Measurements from ENCODE around the gene ACTC1.

ACTC1 gene

GRCh38 chr15:34799149-34800101, 4.1 kb upstream of the ACTC1 start:
- no peak overlapping the region for H3K4me3 ChIP-seq (ENCODE audit: low read depth, low read length)

GRCh38 chr15:34796847-34797435, 1.6 kb upstream of the ACTC1 start:
- TF ChIP-seq, protein P1, sequence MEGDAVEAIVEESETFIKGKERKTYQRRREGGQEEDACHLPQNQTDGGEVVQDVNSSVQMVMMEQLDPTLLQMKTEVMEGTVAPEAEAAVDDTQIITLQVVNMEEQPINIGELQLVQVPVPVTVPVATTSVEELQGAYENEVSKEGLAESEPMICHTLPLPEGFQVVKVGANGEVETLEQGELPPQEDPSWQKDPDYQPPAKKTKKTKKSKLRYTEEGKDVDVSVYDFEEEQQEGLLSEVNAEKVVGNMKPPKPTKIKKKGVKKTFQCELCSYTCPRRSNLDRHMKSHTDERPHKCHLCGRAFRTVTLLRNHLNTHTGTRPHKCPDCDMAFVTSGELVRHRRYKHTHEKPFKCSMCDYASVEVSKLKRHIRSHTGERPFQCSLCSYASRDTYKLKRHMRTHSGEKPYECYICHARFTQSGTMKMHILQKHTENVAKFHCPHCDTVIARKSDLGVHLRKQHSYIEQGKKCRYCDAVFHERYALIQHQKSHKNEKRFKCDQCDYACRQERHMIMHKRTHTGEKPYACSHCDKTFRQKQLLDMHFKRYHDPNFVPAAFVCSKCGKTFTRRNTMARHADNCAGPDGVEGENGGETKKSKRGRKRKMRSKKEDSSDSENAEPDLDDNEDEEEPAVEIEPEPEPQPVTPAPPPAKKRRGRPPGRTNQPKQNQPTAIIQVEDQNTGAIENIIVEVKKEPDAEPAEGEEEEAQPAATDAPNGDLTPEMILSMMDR (IDR thresholded peaks at IDR 0.05; ENCODE audit: low read depth, low read length, missing control alignments), result no peak
- DNase-seq (ENCODE audit: low read depth), result no peak
- no peak overlapping the region for H3K4me3 ChIP-seq (ENCODE audit: low read depth, low read length)

More at GRCh38 chr15:34799149-34800101, 4.1 kb upstream of the ACTC1 start:
- no peak for DNase-seq (ENCODE audit: low read depth)
- TF ChIP-seq, protein P1 (IDR thresholded peaks at IDR 0.05; ENCODE audit: low read depth, low read length, missing control alignments), result no peak

GRCh38 chr15:34794590-34795206, 651 bp downstream of the ACTC1 start:
- no peak for DNase-seq (ENCODE audit: low read depth)
- TF ChIP-seq, protein P1 (IDR thresholded peaks at IDR 0.05; ENCODE audit: low read depth, low read length, missing control alignments), result no peak

GRCh38 chr15:34793901-34794300, 1.4 kb downstream of the ACTC1 start:
- H3K4me3 ChIP-seq (ENCODE audit: low read depth, low read length), result no peak overlapping the region
- no peak for DNase-seq (ENCODE audit: low read depth)

More at GRCh38 chr15:34794590-34795206, 651 bp downstream of the ACTC1 start:
- H3K4me3 ChIP-seq (ENCODE audit: low read depth, low read length), result no peak overlapping the region

DNA sequence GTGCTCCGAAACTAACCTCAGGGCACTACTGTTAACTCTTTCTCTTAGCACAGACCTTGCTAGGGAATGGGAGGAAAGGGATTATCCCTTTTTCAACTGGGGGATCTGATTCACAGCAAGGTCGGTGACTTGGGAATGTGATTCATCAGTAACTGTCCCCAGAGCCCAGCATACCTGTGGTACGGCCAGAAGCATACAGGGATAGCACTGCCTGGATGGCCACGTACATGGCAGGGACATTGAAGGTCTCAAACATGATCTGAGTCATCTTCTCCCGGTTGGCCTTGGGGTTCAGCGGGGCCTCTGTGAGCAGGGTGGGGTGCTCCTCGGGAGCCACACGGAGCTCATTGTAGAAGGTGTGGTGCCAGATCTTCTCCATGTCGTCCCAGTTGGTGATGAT, 2.3 kb downstream of the ACTC1 start:
- H3K4me3 ChIP-seq (ENCODE audit: low read depth, low read length), result no peak overlapping the region
- TF ChIP-seq, protein P1 (IDR thresholded peaks at IDR 0.05; ENCODE audit: low read depth, low read length, missing control alignments), result no peak
- no peak for DNase-seq (ENCODE audit: low read depth)

More at GRCh38 chr15:34793901-34794300, 1.4 kb downstream of the ACTC1 start:
- TF ChIP-seq, protein P1 (IDR thresholded peaks at IDR 0.05; ENCODE audit: low read depth, low read length, missing control alignments), result no peak

DNA sequence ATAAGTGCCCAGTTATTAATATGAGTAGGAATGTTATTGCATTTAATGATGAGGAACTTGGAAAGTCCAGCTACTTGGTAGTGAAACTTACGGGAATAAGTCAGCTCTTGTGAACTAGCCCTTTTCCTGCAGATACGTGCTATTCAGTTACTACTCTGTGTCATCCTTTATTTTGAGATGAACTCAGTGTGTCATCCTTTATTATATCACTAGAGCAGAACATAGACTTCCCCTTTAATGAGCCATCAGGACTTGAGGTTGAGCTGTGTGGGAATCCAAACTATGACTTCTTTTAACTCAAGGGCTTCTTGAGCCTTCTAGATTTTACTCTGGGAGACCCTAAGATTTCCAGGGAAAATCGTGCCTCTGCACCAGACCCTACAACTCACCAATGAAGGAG, 3.6 kb downstream of the ACTC1 start:
- TF ChIP-seq, protein P1 (IDR thresholded peaks at IDR 0.05; ENCODE audit: low read depth, low read length, missing control alignments), result no peak
- no peak overlapping the region for H3K4me3 ChIP-seq (ENCODE audit: low read depth, low read length)
- DNase-seq (ENCODE audit: low read depth), result no peak
